Esophagus squamous epithelium (tissue), 4 donors: ENCODE measurements around the gene PPP1R9A.

ENCODE experiments used
- POLR2A ChIP-seq, 4 donors: fragments of 450-650 bp; IDR thresholded peaks; one replicate each; pipeline ENCODE4 v1.6.1; 2017; ENCODE audit warnings: antibody characterized with exemption in 4 of 4, mild to moderate bottlenecking in 4 of 4, moderate library complexity in 3 of 4
- TF ChIP-seq, protein P1 (sequence below), 6 experiments: fragments of 450-650 bp in 4 of 6; fragments of 200-600 bp in 2 of 6; sonication (generic) in 2 of 6; IDR thresholded peaks; one replicate each; pipeline ENCODE4 v1.5.1; 2016 to 2019; ENCODE audit warnings: antibody characterized with exemption in 6 of 6, mild to moderate bottlenecking in 4 of 6, moderate library complexity in 4 of 6

- TF ChIP-seq, protein P1, sequence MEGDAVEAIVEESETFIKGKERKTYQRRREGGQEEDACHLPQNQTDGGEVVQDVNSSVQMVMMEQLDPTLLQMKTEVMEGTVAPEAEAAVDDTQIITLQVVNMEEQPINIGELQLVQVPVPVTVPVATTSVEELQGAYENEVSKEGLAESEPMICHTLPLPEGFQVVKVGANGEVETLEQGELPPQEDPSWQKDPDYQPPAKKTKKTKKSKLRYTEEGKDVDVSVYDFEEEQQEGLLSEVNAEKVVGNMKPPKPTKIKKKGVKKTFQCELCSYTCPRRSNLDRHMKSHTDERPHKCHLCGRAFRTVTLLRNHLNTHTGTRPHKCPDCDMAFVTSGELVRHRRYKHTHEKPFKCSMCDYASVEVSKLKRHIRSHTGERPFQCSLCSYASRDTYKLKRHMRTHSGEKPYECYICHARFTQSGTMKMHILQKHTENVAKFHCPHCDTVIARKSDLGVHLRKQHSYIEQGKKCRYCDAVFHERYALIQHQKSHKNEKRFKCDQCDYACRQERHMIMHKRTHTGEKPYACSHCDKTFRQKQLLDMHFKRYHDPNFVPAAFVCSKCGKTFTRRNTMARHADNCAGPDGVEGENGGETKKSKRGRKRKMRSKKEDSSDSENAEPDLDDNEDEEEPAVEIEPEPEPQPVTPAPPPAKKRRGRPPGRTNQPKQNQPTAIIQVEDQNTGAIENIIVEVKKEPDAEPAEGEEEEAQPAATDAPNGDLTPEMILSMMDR (IDR thresholded peaks at IDR 0.05): no peak
- TF ChIP-seq POLR2A (IDR thresholded peaks at IDR 0.05): no peak
Observed at GRCh38 chr7:95209276-95209675, 301.9 kb downstream of the PPP1R9A start.
